Choroid plexus epithelial cell (primary cell): ENCODE data around the gene SUMO4.
A peak's percentile ranks its signal among the peaks of the same experiment; 100 is the strongest.

Experiments used
- DNase-seq: peaks from one replicate; pipeline ENCODE4 v3.0.0-alpha.2; 2010; ENCODE audit warnings: low read depth
- H3K4me3 ChIP-seq: 2 replicates; pipeline ENCODE4 v1.5.1; 2011; ENCODE audit warnings: low read depth, mild to moderate bottlenecking, control low read depth, low read length, moderate library complexity
- CTCF ChIP-seq: conservative IDR thresholded peaks from 2 replicates; pipeline ENCODE4 v1.5.1; 2011; ENCODE audit warnings: low read depth, mild to moderate bottlenecking, control low read depth, inconsistent platforms, low read length, moderate library complexity

SUMO4 gene

GRCh38 chr6:149397384-149397783 is 2.7 kb upstream of the SUMO4 start:
- no peak for DNase-seq
- TF ChIP-seq CTCF = no peak
- no peak overlapping the region for H3K4me3 ChIP-seq

GRCh38 chr6:149403534-149403933 is 3.5 kb downstream of the SUMO4 start:
- no peak for DNase-seq
- no peak overlapping the region for H3K4me3 ChIP-seq

GRCh38 chr6:149405823-149406765 is 6.0 kb downstream of the SUMO4 start:
- peak; percentile 77 for DNase-seq
- H3K4me3 ChIP-seq = no peak overlapping the region
- no peak for TF ChIP-seq CTCF

More at GRCh38 chr6:149403534-149403933, 3.5 kb downstream of the SUMO4 start:
- TF ChIP-seq CTCF = no peak

GRCh38 chr6:149409617-149410016 is 9.6 kb downstream of the SUMO4 start:
- H3K4me3 ChIP-seq = no peak overlapping the region
- no peak for TF ChIP-seq CTCF
- DNase-seq = no peak

- DNase-seq = peak; percentile 10
- no peak for TF ChIP-seq CTCF
- H3K4me3 ChIP-seq = no peak overlapping the region
These were observed 10.5 kb downstream of the SUMO4 start for GRCh38 chr6:149410557-149410956.

- TF ChIP-seq CTCF = no peak
These were observed 13.9 kb downstream of the SUMO4 start for GRCh38 chr6:149414009-149414408.

GRCh38 chr6:149414821-149415220 is 14.8 kb downstream of the SUMO4 start:
- no peak overlapping the region for H3K4me3 ChIP-seq
- no peak for TF ChIP-seq CTCF
- no peak for DNase-seq

More at GRCh38 chr6:149414009-149414408, 13.9 kb downstream of the SUMO4 start:
- no peak overlapping the region for H3K4me3 ChIP-seq
- DNase-seq = no peak
